ENCODE results near the gene SARS1. TPM values are rescaled to one million over a fixed set of nuclear protein-coding genes. Genes with fewer than 3 reads are reported as not detected.

Gene SARS1
- total and polyA plus RNA-seq, 4 donors: 118 to 212 (median 147) TPM

DNA sequence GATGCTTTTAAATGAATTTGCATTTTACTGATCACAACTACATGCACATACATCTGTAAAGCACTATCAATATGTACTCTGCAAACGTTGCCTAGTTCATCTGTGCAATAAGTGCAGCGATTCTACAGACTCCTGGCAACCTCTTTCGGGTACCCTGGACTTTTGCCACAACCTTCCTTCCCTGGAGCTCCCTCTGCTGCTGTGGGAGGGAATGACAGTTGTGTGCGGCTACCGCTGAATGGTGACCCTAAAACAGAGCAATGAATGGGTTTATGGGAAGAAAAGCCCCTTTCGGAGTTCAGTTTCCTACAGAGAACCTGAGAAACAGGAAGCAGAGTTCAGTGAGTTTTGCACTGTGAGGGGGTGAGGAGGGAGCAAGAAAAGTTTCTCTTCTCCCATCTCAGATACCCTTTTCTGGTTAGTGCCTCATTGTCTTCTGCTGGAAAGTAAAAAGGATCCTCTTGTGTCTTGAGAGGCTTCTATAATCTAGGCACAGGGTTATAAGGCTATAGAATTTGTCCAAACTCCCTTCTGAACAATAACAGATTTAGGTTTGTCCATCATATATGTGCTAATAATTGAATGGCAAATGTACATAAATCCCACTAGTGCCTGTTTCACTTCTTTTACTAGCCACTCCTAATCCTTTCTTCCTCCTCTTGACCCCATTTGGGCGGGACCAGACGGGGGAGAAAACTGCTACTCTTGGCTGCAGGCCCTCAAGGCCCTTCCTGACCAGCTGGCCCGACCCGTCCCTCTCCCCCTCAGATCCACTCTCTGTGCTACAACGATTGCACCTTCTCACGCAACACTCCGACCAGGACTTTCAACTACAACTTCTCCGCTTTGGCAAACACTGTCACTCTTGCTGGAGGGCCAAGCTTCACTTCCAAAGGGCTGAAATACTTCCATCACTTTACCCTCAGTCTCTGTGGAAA is 19.8 kb upstream of the SARS1 start:
- H3K4me3 ChIP-seq: no peak overlapping the region
- peak; percentile 31 to 49 (median 41) for DNase-seq
- peaks cover 6 to 30% (median 8%) of the 10 kb centered on the region in 5 donors for H3K4me1 ChIP-seq (ENCODE audit: control insufficient read depth in 5 of 5, insufficient read depth in 5 of 5, low read length in 5 of 5)
- TF ChIP-seq, protein P1, sequence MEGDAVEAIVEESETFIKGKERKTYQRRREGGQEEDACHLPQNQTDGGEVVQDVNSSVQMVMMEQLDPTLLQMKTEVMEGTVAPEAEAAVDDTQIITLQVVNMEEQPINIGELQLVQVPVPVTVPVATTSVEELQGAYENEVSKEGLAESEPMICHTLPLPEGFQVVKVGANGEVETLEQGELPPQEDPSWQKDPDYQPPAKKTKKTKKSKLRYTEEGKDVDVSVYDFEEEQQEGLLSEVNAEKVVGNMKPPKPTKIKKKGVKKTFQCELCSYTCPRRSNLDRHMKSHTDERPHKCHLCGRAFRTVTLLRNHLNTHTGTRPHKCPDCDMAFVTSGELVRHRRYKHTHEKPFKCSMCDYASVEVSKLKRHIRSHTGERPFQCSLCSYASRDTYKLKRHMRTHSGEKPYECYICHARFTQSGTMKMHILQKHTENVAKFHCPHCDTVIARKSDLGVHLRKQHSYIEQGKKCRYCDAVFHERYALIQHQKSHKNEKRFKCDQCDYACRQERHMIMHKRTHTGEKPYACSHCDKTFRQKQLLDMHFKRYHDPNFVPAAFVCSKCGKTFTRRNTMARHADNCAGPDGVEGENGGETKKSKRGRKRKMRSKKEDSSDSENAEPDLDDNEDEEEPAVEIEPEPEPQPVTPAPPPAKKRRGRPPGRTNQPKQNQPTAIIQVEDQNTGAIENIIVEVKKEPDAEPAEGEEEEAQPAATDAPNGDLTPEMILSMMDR (IDR thresholded peaks at IDR 0.05; ENCODE audit: control extremely low read depth, extremely low read depth): peak; percentile 36
- WGBS, 2 donors: 42 to 44% methylated on average over 14 of the region's 14 CpGs
- no peaks in the 10 kb centered on the region for H3K9me3 ChIP-seq (ENCODE audit: control insufficient read depth in 4 of 4, insufficient read depth in 3 of 4, low read length in 3 of 4)
- H3K27ac ChIP-seq (ENCODE audit: low read depth in 1 of 2, low read length in 1 of 2): no peak overlapping the region
- H3K27me3 ChIP-seq (ENCODE audit: control insufficient read depth in 3 of 3, insufficient read depth in 3 of 3, low read length in 2 of 3): no peaks in the 10 kb centered on the region
- no peaks in the 10 kb centered on the region for H3K36me3 ChIP-seq (ENCODE audit: control insufficient read depth in 4 of 4, insufficient read depth in 4 of 4, low read length in 4 of 4)
- ATAC-seq (ENCODE audit: insufficient read depth, low FRiP score): peak; percentile 66
- no peak overlapping the region for H3K9ac ChIP-seq (ENCODE audit: insufficient read depth in 1 of 2, low read length in 2 of 2)

DNA sequence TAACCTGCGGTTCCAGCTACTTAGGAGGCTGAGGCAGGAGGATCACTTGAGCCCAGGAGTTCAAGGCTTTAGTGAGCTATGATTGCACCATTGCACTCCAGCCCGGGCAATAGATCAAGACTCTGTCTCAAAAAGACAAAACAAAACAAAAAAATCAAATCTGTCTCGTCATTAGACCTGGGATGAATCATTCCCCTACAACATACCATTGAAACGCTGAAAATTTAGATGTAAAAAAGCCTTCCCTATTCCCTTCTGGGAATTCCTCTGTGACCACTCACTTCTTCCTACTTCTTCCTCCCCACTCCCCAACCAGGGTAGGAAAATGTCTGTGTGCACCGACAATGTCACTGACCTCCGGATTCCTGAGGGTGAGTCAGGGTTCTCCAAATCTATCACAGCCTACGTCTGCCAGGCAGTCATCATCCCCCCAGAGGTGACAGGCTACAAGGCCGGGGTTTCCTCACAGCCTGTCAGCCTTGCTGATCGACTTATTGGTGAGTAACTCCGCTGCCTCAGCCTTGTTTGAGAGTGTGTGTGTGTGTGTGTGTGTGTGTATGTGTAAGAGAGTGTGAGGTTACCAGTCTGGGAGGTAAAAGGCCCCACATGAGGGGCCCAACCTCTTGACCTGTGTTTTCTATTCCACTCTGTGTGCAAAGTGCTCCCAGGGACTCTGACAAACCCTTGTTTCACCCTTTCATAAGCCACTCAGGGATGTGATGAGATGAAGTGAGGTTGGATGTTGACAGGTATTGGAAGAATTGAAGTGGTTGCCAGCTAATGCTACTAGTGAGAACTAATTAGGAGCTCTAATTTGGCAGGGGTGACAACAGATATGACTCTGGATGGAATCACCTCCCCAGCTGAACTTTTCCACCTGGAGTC is 16.3 kb upstream of the SARS1 start:
- 47 to 69% methylated on average over 10 of the region's 10 CpGs for WGBS, 2 donors

DNA sequence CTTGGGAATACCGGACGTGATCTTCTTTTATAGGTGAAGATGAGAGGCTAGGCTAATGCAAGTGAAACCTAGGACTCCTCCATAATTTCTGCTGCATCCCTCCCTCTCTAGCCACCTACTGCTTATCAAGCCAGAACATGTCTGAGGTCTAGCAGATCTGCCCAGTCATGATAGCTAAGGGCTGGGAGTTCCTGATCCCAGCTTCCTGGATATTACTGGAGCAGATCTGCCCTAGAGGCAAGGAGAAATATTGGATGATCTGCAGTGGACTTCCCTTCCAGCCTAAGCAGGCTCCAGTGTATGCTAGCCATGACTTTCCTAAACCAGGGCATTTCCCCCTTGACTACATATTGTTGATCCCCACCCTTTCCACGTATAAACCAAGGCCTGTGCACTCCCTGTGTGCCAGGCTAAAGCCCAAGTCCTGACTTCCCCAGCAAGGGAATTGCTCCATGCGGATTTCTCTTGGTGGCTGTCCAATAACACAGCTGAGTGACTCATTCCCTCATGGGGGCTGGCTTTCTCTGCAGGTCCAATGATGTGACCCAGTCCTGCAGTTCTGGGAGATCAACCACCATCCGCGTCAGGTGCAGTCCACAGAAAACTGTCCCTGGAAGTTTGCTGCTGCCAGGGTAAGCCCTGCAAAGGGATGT is 15.5 kb upstream of the SARS1 start:
- TF ChIP-seq, protein P1 (IDR thresholded peaks at IDR 0.05; ENCODE audit: control extremely low read depth, extremely low read depth): no peak
- 73 to 85% methylated on average over 6 of the region's 6 CpGs for WGBS, 2 donors
- H3K4me1 ChIP-seq (ENCODE audit: control insufficient read depth in 5 of 5, insufficient read depth in 5 of 5, low read length in 5 of 5): peaks cover 0 to 21% (median 6%) of the 10 kb centered on the region in 5 donors
- H3K9ac ChIP-seq (ENCODE audit: insufficient read depth in 1 of 2, low read length in 2 of 2): no peak overlapping the region
- peak in 1 of 3 donors; percentile 30 for DNase-seq
- no peak for ATAC-seq (ENCODE audit: insufficient read depth, low FRiP score)
- H3K27me3 ChIP-seq (ENCODE audit: control insufficient read depth in 3 of 3, insufficient read depth in 3 of 3, low read length in 2 of 3): no peaks in the 10 kb centered on the region
- H3K36me3 ChIP-seq (ENCODE audit: control insufficient read depth in 4 of 4, insufficient read depth in 4 of 4, low read length in 4 of 4): no peaks in the 10 kb centered on the region
- H3K9me3 ChIP-seq (ENCODE audit: control insufficient read depth in 4 of 4, insufficient read depth in 3 of 4, low read length in 3 of 4): no peaks in the 10 kb centered on the region
- H3K4me3 ChIP-seq: no peak overlapping the region
- peak overlapping the region in 1 of 2 donors; percentile 51 for H3K27ac ChIP-seq (ENCODE audit: low read depth in 1 of 2, low read length in 1 of 2)

More for the DNA sequence above, 16.3 kb upstream of the SARS1 start:
- DNase-seq: peak in 1 of 3 donors; percentile 24
- Histone ChIP-seq H3K9me3 (ENCODE audit: control insufficient read depth in 4 of 4, insufficient read depth in 3 of 4, low read length in 3 of 4) (no peaks in the 10 kb centered on the region), H3K27ac (ENCODE audit: low read depth in 1 of 2, low read length in 1 of 2) (peak overlapping the region in 1 of 2 donors; percentile 51), H3K36me3 (ENCODE audit: control insufficient read depth in 4 of 4, insufficient read depth in 4 of 4, low read length in 4 of 4) (no peaks in the 10 kb centered on the region), H3K27me3 (ENCODE audit: control insufficient read depth in 3 of 3, insufficient read depth in 3 of 3, low read length in 2 of 3) (no peaks in the 10 kb centered on the region), H3K9ac (ENCODE audit: insufficient read depth in 1 of 2, low read length in 2 of 2) (no peak overlapping the region), H3K4me1 (ENCODE audit: control insufficient read depth in 5 of 5, insufficient read depth in 5 of 5, low read length in 5 of 5) (peaks cover 6 to 22% (median 6%) of the 10 kb centered on the region in 5 donors), H3K4me3 (no peak overlapping the region)
- peak; percentile 78 for ATAC-seq (ENCODE audit: insufficient read depth, low FRiP score)
- TF ChIP-seq, protein P1 (IDR thresholded peaks at IDR 0.05; ENCODE audit: control extremely low read depth, extremely low read depth): no peak
